Measurements from ENCODE around the gene PPT2.

Gene PPT2

GRCh38 chr6:32194825-32195651 lies 41.1 kb downstream of the PPT2 start:
- TF ChIP-seq, protein P1, sequence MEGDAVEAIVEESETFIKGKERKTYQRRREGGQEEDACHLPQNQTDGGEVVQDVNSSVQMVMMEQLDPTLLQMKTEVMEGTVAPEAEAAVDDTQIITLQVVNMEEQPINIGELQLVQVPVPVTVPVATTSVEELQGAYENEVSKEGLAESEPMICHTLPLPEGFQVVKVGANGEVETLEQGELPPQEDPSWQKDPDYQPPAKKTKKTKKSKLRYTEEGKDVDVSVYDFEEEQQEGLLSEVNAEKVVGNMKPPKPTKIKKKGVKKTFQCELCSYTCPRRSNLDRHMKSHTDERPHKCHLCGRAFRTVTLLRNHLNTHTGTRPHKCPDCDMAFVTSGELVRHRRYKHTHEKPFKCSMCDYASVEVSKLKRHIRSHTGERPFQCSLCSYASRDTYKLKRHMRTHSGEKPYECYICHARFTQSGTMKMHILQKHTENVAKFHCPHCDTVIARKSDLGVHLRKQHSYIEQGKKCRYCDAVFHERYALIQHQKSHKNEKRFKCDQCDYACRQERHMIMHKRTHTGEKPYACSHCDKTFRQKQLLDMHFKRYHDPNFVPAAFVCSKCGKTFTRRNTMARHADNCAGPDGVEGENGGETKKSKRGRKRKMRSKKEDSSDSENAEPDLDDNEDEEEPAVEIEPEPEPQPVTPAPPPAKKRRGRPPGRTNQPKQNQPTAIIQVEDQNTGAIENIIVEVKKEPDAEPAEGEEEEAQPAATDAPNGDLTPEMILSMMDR (IDR thresholded peaks at IDR 0.05; ENCODE audit: low read depth, low read length, missing control alignments), result peak; percentile 67
- H3K4me3 ChIP-seq (ENCODE audit: low read depth, low read length), result peak overlapping the region; percentile 61
- no peak for DNase-seq (ENCODE audit: low read depth)

GRCh38 chr6:32195652-32195901 lies 41.6 kb downstream of the PPT2 start:
- H3K4me3 ChIP-seq (ENCODE audit: low read depth, low read length), result peak overlapping the region; percentile 83
- DNase-seq (ENCODE audit: low read depth), result peak; percentile 98
- TF ChIP-seq, protein P1 (IDR thresholded peaks at IDR 0.05; ENCODE audit: low read depth, low read length, missing control alignments), result peak; percentile 27

DNA sequence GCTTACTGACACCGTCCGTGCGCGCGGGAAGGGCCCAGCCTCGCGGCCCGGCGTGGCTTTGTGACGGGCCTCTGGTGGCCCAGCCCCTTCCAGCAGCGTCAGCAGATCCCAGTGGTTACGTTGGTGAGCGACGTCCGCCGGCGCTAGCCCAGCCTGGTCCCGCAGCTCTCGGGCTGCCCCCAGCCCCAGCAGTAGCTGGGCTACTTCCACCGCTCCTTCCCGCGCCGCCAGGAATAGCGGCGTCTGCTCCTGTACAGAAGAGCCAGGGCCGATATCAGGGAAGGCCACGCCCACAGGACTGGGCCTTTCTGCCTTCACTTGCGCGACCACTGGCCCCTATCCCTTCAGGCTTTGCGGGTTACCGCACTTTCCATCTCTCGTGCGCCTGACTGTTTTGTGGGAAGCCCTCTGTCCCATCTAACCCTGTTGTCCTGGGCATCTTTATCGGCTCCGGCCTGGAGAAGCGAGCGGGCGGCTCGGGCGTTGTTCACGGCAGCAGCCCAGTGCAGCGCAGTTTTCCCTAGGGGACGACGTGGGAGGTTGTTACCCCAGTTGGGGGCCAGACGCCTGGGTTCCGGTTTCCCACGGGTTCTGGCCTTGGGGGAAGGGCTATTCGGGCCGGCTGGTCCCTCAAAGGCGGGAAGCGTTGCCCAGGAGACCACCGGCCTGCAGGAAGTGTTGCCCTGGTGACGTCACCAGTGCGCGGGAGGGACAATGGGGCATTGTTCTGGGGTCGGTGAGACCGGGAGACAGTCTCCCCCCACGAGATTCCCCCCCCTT lies 42.2 kb downstream of the PPT2 start:
- H3K4me3 ChIP-seq (ENCODE audit: low read depth, low read length), result peak overlapping the region; percentile 83
- DNase-seq (ENCODE audit: low read depth), result no peak
- TF ChIP-seq, protein P1 (IDR thresholded peaks at IDR 0.05; ENCODE audit: low read depth, low read length, missing control alignments), result no peak

GRCh38 chr6:32196682-32197616 lies 43.0 kb downstream of the PPT2 start:
- DNase-seq (ENCODE audit: low read depth), result no peak
- H3K4me3 ChIP-seq (ENCODE audit: low read depth, low read length), result peak overlapping the region; percentile 83
- TF ChIP-seq, protein P1 (IDR thresholded peaks at IDR 0.05; ENCODE audit: low read depth, low read length, missing control alignments), result peak; percentile 18

DNA sequence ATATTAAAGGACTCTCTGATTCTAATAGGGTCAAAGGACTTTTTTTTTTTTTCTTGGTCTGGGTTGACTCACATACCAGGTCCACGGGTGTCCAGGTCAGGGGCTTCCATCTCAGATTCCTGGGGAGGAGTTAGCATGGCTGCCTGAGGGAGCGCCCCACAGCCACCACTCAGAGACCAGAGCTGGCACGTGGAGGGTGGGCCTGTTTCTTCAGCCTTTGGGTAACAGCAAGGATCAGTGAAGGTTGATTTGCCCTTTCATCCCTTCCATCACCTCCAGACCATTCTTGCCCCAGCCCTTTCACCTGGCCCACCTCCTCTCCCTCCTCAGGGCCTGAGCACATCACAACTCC lies 44.4 kb downstream of the PPT2 start:
- no peak overlapping the region for H3K4me3 ChIP-seq (ENCODE audit: low read depth, low read length)
- no peak for DNase-seq (ENCODE audit: low read depth)
- TF ChIP-seq, protein P1 (IDR thresholded peaks at IDR 0.05; ENCODE audit: low read depth, low read length, missing control alignments), result no peak

- TF ChIP-seq, protein P1 (IDR thresholded peaks at IDR 0.05; ENCODE audit: low read depth, low read length, missing control alignments), result no peak
- DNase-seq (ENCODE audit: low read depth), result no peak
- no peak overlapping the region for H3K4me3 ChIP-seq (ENCODE audit: low read depth, low read length)
These were observed 44.9 kb downstream of the PPT2 start for GRCh38 chr6:32198866-32199265.

All from GM12864 (cell line).